ENCODE results near the gene RHOU.

RHOU gene

DNA sequence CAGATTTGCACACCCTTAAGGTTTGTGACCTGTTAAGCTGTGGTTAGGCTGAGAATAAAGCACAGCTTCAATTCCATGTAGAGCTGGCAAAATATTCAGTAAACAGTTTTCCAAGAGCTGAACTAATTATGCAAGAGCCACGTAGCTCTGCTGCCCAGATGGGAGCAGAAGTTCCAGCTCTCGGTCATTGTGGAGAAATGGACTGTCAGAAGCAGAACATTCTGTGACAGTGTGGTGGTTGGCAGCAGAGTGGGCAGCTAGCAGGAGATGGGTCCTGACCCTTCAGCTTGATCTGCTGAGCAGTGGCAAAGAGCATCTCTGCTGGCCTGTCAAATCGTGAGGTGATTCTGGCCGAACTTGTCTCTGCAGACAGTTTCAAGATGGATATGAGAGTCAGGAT, 23.2 kb downstream of the RHOU start:
- intact Hi-C loops (cut with DNase I; ENCODE audit: low total_unique reads): no loop called here

GRCh38 chr1:228760979-228761378, 25.7 kb downstream of the RHOU start:
- intact Hi-C loops (cut with DNase I; ENCODE audit: low total_unique reads): no loop called here
- Histone ChIP-seq H3K27ac (no peak overlapping the region), H3K4me3 (no peak overlapping the region), H3K4me1 (no peaks in the 10 kb centered on the region), H3K27me3 (peaks cover 0 to 8% of the 10 kb centered on the region in 2 donors), H3K9me3 (no peaks in the 10 kb centered on the region), H3K36me3 (no peaks in the 10 kb centered on the region)
- DNase-seq: no peak
- TF ChIP-seq, protein P1, sequence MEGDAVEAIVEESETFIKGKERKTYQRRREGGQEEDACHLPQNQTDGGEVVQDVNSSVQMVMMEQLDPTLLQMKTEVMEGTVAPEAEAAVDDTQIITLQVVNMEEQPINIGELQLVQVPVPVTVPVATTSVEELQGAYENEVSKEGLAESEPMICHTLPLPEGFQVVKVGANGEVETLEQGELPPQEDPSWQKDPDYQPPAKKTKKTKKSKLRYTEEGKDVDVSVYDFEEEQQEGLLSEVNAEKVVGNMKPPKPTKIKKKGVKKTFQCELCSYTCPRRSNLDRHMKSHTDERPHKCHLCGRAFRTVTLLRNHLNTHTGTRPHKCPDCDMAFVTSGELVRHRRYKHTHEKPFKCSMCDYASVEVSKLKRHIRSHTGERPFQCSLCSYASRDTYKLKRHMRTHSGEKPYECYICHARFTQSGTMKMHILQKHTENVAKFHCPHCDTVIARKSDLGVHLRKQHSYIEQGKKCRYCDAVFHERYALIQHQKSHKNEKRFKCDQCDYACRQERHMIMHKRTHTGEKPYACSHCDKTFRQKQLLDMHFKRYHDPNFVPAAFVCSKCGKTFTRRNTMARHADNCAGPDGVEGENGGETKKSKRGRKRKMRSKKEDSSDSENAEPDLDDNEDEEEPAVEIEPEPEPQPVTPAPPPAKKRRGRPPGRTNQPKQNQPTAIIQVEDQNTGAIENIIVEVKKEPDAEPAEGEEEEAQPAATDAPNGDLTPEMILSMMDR (IDR thresholded peaks at IDR 0.05): no peak

More for the DNA sequence above, 23.2 kb downstream of the RHOU start:
- peaks cover 0 to 14% of the 10 kb centered on the region in 2 donors for H3K27me3 ChIP-seq
- H3K4me1 ChIP-seq: peaks cover 0 to 15% (median 5%) of the 10 kb centered on the region in 4 donors
- TF ChIP-seq, protein P1 (IDR thresholded peaks at IDR 0.05): no peak
- H3K4me3 ChIP-seq: no peak overlapping the region
- no peaks in the 10 kb centered on the region for H3K36me3 ChIP-seq
- no peak overlapping the region for H3K27ac ChIP-seq
- DNase-seq: no peak
- H3K9me3 ChIP-seq: no peaks in the 10 kb centered on the region

GRCh38 chr1:228763561-228763960, 28.3 kb downstream of the RHOU start:
- Histone ChIP-seq H3K4me1 (no peaks in the 10 kb centered on the region), H3K9me3 (no peaks in the 10 kb centered on the region), H3K27ac (no peak overlapping the region), H3K27me3 (peaks cover 0 to 3% of the 10 kb centered on the region in 2 donors), H3K4me3 (no peak overlapping the region), H3K36me3 (no peaks in the 10 kb centered on the region)
- DNase-seq: no peak
- intact Hi-C loops (cut with DNase I; ENCODE audit: low total_unique reads): no loop called here
- TF ChIP-seq, protein P1 (IDR thresholded peaks at IDR 0.05): no peak

- TF ChIP-seq, protein P1 (IDR thresholded peaks at IDR 0.05): no peak
- intact Hi-C loops (cut with DNase I; ENCODE audit: low total_unique reads): no loop called here
- no peak for DNase-seq
- H3K36me3 ChIP-seq: no peaks in the 10 kb centered on the region
- H3K9me3 ChIP-seq: no peaks in the 10 kb centered on the region
- H3K4me3 ChIP-seq: no peak overlapping the region
- H3K4me1 ChIP-seq: no peaks in the 10 kb centered on the region
- no peaks in the 10 kb centered on the region for H3K27me3 ChIP-seq
- no peak overlapping the region for H3K27ac ChIP-seq
Measured at GRCh38 chr1:228765168-228765946, 30.1 kb downstream of the RHOU start.

DNA sequence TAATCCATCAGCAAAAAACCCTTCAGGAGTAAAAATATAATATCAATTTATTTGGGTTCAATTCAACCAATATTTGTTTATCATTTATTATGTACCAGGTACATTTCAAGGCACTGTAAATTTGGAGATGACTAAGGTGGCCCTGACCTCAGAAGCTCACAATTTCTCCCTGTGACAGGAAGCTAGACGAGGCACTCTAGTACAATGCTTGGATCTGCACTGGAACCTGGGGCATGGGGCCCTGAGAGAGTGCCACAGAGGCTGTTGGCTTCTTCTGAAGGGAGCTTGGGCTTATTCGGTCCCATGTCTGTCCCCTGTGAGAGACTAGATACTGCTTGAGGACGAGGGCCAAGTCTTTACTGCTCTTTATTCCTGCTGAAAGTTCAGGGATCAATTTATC, 31.5 kb downstream of the RHOU start:
- no peaks in the 10 kb centered on the region for H3K36me3 ChIP-seq
- DNase-seq: no peak
- H3K9me3 ChIP-seq: no peaks in the 10 kb centered on the region
- H3K4me1 ChIP-seq: no peaks in the 10 kb centered on the region
- intact Hi-C loops (cut with DNase I; ENCODE audit: low total_unique reads): no loop called here
- TF ChIP-seq, protein P1 (IDR thresholded peaks at IDR 0.05): no peak
- no peak overlapping the region for H3K4me3 ChIP-seq
- H3K27me3 ChIP-seq: no peaks in the 10 kb centered on the region
- no peak overlapping the region for H3K27ac ChIP-seq

All from tibial artery (tissue), 4 donors.